GM19043 (cell line): ENCODE measurements around the gene ANKRD13D.
A peak's percentile ranks its signal among the peaks of the same experiment; 100 is the strongest.
"Not testable (repeated sequence)": the region's sequence is repeated elsewhere in the genome, so short reads cannot be mapped to it uniquely, and the experiment has no call there.

Experiments used
- ATAC-seq: cut with Tn5 transposase; IDR thresholded peaks from one replicate; pipeline ENCODE4 v1.9.1; 2021; ENCODE audit warnings: low read depth; ENCODE audit not compliant: unreplicated experiment

ANKRD13D gene

GRCh38 chr11:67317205-67317887 is 28.2 kb downstream of the ANKRD13D start:
- ATAC-seq = peak; percentile 70

DNA sequence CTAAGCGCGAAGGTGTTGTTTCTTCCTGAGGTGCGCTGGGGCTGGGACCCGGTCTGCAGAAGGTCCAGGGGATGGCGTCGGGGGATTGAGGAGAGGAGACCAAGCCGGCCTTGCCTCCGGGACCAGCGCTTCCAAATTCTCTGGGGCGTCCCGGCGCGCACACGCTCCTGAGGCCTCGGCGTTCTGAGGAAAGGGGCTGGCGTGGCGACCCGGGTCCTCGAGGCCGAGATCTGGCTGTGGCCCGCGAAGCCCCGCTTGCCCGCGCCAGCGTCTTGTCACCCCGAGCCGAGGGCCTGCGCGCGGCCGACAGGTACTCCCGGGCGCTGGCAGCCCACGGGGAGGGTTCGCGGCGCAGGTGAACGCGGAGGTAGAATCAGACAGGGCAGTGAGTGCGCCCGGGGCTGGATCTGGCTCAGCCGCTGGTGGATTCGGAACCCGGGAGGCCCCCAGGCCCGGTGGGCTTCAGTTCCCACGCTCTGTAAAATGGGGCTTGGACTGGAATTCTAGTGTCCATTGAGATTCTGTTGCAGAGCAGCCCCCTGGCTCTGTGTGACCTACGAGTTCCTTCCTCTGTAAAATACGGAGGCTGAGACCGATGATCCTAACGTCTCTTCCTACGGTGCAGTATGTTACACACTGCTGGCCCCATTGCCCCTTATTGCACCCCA is 28.9 kb downstream of the ANKRD13D start:
- no peak for ATAC-seq

- not testable (repeated sequence) for ATAC-seq
These were observed 29.8 kb downstream of the ANKRD13D start for GRCh38 chr11:67318876-67319275.

- ATAC-seq = no peak
These were observed 30.9 kb downstream of the ANKRD13D start for GRCh38 chr11:67320011-67320410.

- no peak for ATAC-seq
These were observed 31.6 kb downstream of the ANKRD13D start for GRCh38 chr11:67320691-67321090.

DNA sequence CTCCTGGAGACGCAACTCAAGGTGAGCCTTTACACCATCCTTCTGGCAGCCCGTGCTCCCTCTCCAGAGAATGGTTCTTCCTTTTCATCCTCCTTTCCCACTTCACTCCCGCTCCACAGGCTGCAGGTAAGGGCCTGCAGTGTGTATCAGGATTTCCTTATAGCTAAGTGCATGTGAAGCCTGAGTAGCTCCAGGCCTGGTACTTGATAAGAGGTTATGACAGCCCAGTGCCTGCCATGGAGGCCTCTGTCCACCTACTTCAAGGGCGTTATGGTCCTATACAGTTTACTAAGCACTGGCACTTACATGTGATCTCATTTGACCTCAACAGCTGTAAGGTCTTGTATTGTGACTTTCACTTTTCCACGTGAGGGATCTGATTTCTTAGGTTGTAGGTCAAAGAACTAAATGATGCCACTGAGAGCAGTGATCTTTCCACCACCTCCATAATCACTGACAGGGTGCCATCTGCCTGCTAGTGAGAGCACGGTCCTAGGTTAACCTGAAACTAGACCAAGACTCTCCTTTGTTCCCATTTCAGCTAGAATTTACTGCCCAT is 32.3 kb downstream of the ANKRD13D start:
- ATAC-seq = no peak

DNA sequence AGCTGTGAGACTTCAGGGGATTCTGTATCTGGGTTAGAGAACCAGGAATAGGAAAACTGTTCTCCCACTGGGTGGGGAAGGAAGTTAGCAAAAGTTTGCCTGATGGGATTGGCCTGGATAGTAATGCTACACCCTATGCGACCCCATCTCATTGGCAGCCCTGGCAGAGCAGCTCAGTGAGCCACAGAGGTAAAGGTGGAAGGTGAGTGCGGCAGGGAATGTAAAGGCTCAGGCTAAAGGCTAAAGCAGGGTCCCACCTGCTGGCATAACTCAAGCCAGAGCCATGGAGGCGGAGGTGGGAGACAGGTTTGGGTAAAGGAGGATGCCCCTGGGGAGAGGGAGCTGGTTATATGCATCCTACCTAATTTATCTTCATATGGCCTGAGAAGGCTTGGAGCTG is 32.9 kb downstream of the ANKRD13D start:
- ATAC-seq = no peak

DNA sequence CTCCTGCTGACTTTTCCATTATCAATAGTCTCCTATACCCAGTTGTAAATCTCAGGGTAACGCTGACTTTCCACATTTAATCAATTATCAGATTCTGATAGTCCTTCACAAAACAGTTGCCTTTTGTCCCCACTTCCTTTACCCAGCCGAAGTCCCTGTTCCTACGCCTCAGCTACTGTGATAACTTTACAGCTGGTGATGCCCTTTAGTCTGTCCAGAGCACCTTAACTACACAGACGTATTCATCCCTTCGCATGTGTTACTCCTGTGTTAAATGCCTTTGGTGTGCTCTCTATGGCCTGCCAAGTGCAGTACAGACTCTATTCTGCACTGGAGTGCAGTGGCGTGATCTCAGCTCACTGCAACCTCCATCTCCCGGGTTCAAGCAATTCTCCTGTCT is 34.4 kb downstream of the ANKRD13D start:
- no peak for ATAC-seq

GRCh38 chr11:67332081-67332691 is 43.1 kb downstream of the ANKRD13D start:
- ATAC-seq = no peak

DNA sequence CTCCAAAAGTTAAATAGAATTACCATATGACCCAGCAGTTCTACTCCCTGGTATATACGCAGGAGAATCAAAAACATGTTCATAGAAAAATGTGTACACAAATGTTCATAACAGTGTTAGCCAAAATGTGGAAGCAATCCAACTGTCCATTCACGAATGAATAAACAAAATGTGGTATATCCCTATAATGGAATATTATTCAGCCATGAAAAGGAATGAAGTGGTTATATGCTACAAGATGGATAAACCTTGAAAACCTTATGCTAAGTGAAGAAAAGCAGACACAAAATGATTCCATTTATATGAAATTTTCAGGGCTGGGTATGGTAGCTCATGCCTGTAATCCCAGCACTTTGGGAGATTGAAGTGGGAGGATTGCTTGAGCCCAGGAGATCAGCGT is 48.2 kb downstream of the ANKRD13D start:
- ATAC-seq = no peak

DNA sequence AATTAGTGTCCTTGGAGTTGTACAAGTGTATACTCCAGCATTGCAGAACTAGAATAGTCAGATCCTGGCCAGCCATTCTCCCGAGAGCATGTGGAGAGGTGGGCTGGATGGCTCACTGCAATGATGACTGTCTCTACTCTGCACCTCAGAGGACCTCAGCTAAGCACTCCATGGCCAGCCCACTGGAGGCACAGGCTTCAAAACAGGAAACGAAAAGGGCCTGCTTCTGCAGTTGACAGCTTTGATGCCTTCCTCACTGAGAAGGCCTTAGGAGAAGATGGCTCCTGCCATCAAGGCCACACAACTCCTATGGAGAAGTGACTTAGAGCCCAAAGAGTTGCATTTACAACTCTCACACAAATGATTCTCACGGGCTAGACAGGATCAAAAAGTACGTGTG is 55.2 kb downstream of the ANKRD13D start:
- ATAC-seq = no peak

GRCh38 chr11:67345247-67345919 is 56.3 kb downstream of the ANKRD13D start:
- ATAC-seq = no peak

GRCh38 chr11:67345920-67346819 is 57.1 kb downstream of the ANKRD13D start:
- no peak for ATAC-seq

DNA sequence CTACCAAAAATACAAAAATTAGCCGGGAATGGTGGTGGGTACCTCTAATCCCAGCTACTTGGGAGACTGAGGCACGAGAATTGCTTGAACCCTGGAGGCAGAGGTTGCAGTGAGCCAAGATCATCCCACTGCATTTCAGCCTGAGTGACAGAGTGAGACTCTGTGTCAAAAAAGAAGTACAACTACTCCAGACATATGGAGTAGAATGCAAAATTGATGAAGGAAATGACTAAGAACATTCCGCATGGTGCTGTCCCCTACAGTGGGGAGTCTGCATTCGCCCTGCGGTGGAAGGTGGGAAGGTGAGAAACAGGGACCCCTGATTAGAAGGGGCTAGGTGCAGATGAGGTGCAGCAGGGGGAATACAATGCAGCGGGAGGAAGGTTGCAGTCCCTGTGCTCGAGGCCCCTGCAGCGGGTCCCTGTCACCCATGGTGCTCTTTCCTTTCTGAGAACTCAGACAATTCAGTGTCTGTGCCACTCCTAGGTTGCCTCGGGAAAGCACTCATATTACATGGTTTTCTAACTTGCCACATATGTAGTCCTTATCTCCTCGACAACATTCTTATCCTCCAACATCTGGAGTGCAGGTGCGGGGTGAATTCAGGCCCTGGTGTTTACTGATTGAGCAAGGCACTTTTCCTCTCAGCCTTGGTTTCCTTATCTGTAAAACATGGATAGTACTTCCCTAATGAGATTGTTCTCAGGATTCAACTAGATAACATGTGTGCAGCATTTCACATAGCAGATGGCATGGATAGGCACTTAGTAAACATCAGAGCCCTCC is 59.1 kb downstream of the ANKRD13D start:
- no peak for ATAC-seq

- no peak for ATAC-seq
These were observed 59.9 kb downstream of the ANKRD13D start for GRCh38 chr11:67349036-67349435.

- no peak for ATAC-seq
These were observed 60.4 kb downstream of the ANKRD13D start for GRCh38 chr11:67349457-67349856.

DNA sequence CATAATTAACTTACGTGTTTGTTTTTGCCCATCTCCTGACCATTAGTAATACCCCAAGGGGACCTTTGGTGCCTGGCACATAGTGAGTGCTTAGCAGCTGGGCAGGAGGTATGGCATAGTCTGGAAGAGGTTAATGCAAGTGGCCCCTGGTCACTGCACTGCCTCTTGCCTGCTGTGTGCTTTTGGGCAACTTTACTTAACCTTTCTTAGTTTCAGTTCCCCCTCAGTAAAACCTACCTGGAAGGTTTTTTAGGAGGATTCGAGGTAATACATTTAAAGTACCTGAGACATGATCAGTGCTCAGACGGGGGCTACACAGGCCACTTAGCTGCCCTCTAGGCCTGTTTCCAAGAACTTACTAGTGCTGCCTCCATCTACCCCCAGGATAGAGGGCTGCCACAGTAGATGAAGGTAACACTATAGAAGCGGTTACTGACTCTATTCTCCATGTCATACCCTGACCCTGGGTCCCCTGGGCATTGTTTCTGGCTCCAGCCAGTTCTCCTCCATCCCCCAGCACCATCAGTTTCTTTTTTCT is 60.9 kb downstream of the ANKRD13D start:
- no peak for ATAC-seq

DNA sequence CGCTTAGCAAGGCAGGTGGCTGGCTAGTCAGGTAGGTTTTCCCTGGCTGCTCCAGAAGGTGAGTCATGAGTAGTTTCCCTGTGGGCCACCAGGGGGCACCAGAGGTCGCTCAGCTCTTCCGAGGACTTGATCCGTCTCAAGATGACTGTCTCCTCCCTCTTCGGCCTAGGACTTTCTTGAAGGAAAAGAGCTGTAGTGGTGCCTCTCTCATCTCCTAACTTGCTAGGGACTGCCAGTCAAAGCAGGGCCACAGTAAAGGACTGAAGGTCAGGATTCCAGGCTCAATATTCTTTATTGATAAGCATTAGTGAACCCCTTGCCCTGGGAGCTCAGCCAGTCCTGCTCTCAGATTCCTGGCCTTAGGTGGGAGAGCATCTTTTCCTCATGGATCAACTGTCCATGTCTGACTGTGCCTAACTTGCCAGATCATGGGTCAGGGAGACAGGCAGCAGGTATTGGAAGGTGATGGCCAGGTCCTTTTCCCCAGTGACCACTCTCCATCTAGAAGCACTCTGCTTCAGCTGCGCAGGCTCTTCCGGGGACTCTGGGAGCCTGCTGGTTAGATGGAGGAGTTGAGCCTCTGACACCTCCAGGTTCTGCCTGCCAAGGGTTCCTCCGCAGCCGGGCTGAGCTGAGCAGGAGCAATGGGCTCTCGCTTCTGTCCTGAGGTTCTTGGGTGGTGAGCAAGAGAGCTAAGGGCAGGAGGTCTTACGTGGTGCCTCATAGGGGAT is 62.3 kb downstream of the ANKRD13D start:
- no peak for ATAC-seq
